Right renal pelvis (tissue), 4 donors: ENCODE results near the gene SUPT20H. TPM values are rescaled to one million over a fixed set of nuclear protein-coding genes. Genes with fewer than 3 reads are reported as not detected.
"Not testable (repeated sequence)": the region's sequence is repeated elsewhere in the genome, so short reads cannot be mapped to it uniquely, and the experiment has no call there.

Source experiments
- DNase-seq, 4 donors: peaks; one replicate each; pipeline ENCODE4 v3.0.0-alpha.2; 2013; ENCODE audit warnings: low read depth in 4 of 4, low spot score in 3 of 4, missing footprints in 1 of 4
- polyA plus RNA-seq, 4 donors: library from polyadenylated mRNA; unstranded; fragments of 120-200 nt; gene quantifications; one replicate each; pipeline ENCODE4 v1.2.1, GENCODE V29; 2013; ENCODE audit not compliant: insufficient read length in 4 of 4

The SUPT20H gene
- polyA plus RNA-seq, 4 donors = 86.7 to 107 (median 98.2) TPM

- no peak for DNase-seq
Measured at GRCh38 chr13:37070145-37070695, 10.7 kb upstream of the SUPT20H start.

- DNase-seq = no peak
Measured at GRCh38 chr13:37069597-37070103, 10.2 kb upstream of the SUPT20H start.

GRCh38 chr13:37068962-37069361 is 9.5 kb upstream of the SUPT20H start:
- DNase-seq = no peak

GRCh38 chr13:37067874-37068273 is 8.4 kb upstream of the SUPT20H start:
- no peak for DNase-seq

- DNase-seq = no peak
Measured at GRCh38 chr13:37065890-37066526, 6.5 kb upstream of the SUPT20H start.

GRCh38 chr13:37059848-37060192 is 332 bp upstream of the SUPT20H start:
- DNase-seq = no peak

- not testable (repeated sequence) for DNase-seq
Measured at GRCh38 chr13:37056228-37056627, 3.3 kb downstream of the SUPT20H start.

GRCh38 chr13:37053111-37053510 is 6.4 kb downstream of the SUPT20H start:
- not testable (repeated sequence) for DNase-seq

GRCh38 chr13:37049810-37050209 is 9.7 kb downstream of the SUPT20H start:
- DNase-seq = no peak

GRCh38 chr13:37047846-37048245 is 11.6 kb downstream of the SUPT20H start:
- no peak for DNase-seq

GRCh38 chr13:37047032-37047431 is 12.5 kb downstream of the SUPT20H start:
- no peak for DNase-seq

GRCh38 chr13:37046062-37046461 is 13.4 kb downstream of the SUPT20H start:
- no peak for DNase-seq

- DNase-seq = no peak
Measured at GRCh38 chr13:37040789-37041188, 18.7 kb downstream of the SUPT20H start.

GRCh38 chr13:37039896-37040295 is 19.6 kb downstream of the SUPT20H start:
- DNase-seq = no peak

- DNase-seq = no peak
Measured at GRCh38 chr13:37037241-37037640, 22.2 kb downstream of the SUPT20H start.

GRCh38 chr13:37029617-37030016 is 29.9 kb downstream of the SUPT20H start:
- no peak for DNase-seq

GRCh38 chr13:37027639-37028038 is 31.8 kb downstream of the SUPT20H start:
- no peak for DNase-seq

GRCh38 chr13:37026771-37027170 is 32.7 kb downstream of the SUPT20H start:
- DNase-seq = no peak

- no peak for DNase-seq
Measured at GRCh38 chr13:37023871-37024270, 35.6 kb downstream of the SUPT20H start.

- DNase-seq = no peak
Measured at GRCh38 chr13:37014609-37015008, 44.9 kb downstream of the SUPT20H start.

GRCh38 chr13:37011788-37012187 is 47.7 kb downstream of the SUPT20H start:
- no peak for DNase-seq

GRCh38 chr13:37011002-37011401 is 48.5 kb downstream of the SUPT20H start:
- DNase-seq = no peak

- DNase-seq = no peak
Measured at GRCh38 chr13:37010424-37010823, 49.1 kb downstream of the SUPT20H start.
